Measurements from ENCODE around the gene ARL1.

DNA sequence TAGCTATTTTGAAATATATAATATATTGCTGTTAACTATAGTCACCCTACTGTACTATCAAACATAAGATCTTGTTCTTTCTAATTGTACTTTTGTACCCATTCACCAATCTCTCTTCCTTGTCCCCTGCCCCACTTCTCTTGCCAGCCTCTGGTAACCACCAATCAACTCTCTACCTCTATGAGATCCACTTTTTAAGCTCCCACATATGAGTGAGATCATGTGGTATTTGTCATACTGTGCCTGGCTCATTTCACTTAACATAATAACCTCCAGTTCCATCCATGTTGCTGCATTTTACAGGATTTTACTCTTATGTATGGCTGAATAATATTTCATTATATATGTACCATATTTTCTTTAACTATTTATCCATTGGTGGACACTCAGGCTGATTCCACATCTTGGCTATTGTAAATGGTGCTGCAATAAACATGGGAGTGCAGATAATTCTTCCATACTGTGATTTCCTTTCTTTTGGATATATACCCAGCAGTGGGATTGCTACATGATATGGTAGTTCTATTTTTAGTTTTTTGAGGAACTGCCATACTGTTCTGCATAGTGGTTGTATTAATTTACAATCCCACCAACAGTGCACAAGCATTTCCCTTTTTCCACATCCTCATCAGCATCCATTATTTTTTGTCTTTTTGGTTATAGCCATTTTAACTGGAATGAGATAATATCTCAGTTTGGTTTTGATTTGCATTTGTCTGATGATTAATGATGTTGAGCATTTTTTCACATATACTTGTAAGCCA is 34.1 kb upstream of the ARL1 start:
- TF ChIP-seq, protein P1, sequence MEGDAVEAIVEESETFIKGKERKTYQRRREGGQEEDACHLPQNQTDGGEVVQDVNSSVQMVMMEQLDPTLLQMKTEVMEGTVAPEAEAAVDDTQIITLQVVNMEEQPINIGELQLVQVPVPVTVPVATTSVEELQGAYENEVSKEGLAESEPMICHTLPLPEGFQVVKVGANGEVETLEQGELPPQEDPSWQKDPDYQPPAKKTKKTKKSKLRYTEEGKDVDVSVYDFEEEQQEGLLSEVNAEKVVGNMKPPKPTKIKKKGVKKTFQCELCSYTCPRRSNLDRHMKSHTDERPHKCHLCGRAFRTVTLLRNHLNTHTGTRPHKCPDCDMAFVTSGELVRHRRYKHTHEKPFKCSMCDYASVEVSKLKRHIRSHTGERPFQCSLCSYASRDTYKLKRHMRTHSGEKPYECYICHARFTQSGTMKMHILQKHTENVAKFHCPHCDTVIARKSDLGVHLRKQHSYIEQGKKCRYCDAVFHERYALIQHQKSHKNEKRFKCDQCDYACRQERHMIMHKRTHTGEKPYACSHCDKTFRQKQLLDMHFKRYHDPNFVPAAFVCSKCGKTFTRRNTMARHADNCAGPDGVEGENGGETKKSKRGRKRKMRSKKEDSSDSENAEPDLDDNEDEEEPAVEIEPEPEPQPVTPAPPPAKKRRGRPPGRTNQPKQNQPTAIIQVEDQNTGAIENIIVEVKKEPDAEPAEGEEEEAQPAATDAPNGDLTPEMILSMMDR (IDR thresholded peaks at IDR 0.05): no peak
- TF ChIP-seq POLR2A (IDR thresholded peaks at IDR 0.05) (no peak), POLR2AphosphoS5 (IDR thresholded peaks at IDR 0.05) (no peak)
